ENCODE measurements around the gene MICU1. TPM values are rescaled to one million over a fixed set of nuclear protein-coding genes. Genes with fewer than 3 reads are reported as not detected.

Gene MICU1
- total RNA-seq, 1 donor from 2014 or later, result 28.7 TPM

DNA sequence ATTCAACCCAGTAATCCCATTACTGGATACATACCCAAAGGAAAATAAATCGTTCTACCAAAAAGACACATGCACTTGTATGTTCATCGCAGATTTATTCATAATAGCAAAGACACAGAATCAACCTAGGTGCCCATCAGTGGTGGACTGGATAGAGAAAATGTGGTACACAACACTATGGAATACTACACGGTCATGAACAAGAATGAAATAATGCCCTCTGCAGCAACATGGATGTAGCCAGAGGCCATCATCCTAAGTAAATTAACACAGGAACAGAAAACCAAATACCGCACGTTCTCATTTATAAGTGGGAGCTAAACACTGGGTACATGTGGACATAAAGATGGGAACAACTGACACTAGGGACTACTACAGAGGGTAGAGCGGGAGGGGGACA is 120.4 kb downstream of the MICU1 start:
- Histone ChIP-seq H3K4me1 (ENCODE audit: insufficient read depth, low read length) (peaks cover 3% of the 10 kb centered on the region), H3K4me2 (ENCODE audit: low read length) (no peak overlapping the region), H3K4me3 (ENCODE audit: insufficient read depth, low read depth, low read length) (no peak overlapping the region), H3K36me3 (ENCODE audit: insufficient read depth, low read length) (no peaks in the 10 kb centered on the region), H3K9ac (ENCODE audit: low read length) (no peak overlapping the region), H3K27me3 (ENCODE audit: insufficient read depth, low read length) (no peaks in the 10 kb centered on the region), H4K20me1 (ENCODE audit: insufficient read depth, low read length) (no peaks in the 10 kb centered on the region), H2AFZ (ENCODE audit: low read depth, low read length) (no peak overlapping the region), H3K27ac (ENCODE audit: low read depth, low read length) (no peak overlapping the region), H3K79me2 (ENCODE audit: insufficient read depth, low read length) (no peaks in the 10 kb centered on the region), H3K9me3 (ENCODE audit: insufficient read depth, low read depth, low read length) (no peaks in the 10 kb centered on the region)
- Mint-ChIP-seq H3K9me3 (ENCODE audit: unreplicated experiment) (peaks cover 2% of the 10 kb centered on the region), H3K4me3 (ENCODE audit: unreplicated experiment) (no peak overlapping the region), H3K27me3 (ENCODE audit: low read depth, unreplicated experiment) (no peaks in the 10 kb centered on the region), H3K36me3 (ENCODE audit: low read depth, unreplicated experiment) (peaks cover 13% of the 10 kb centered on the region), H3K4me1 (ENCODE audit: low read depth, unreplicated experiment) (peaks cover 10% of the 10 kb centered on the region), H3K27ac (ENCODE audit: unreplicated experiment) (no peak overlapping the region)
- DNase-seq (ENCODE audit: low read depth) (no peak), FAIRE-seq (no peak)
- TF ChIP-seq, protein P1, sequence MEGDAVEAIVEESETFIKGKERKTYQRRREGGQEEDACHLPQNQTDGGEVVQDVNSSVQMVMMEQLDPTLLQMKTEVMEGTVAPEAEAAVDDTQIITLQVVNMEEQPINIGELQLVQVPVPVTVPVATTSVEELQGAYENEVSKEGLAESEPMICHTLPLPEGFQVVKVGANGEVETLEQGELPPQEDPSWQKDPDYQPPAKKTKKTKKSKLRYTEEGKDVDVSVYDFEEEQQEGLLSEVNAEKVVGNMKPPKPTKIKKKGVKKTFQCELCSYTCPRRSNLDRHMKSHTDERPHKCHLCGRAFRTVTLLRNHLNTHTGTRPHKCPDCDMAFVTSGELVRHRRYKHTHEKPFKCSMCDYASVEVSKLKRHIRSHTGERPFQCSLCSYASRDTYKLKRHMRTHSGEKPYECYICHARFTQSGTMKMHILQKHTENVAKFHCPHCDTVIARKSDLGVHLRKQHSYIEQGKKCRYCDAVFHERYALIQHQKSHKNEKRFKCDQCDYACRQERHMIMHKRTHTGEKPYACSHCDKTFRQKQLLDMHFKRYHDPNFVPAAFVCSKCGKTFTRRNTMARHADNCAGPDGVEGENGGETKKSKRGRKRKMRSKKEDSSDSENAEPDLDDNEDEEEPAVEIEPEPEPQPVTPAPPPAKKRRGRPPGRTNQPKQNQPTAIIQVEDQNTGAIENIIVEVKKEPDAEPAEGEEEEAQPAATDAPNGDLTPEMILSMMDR (IDR thresholded peaks at IDR 0.05; ENCODE audit: insufficient read depth, low read depth, low read length), result no peak
- TF ChIP-seq EZH2 (IDR thresholded peaks at IDR 0.05; ENCODE audit: insufficient read depth, low read length), result no peak

DNA sequence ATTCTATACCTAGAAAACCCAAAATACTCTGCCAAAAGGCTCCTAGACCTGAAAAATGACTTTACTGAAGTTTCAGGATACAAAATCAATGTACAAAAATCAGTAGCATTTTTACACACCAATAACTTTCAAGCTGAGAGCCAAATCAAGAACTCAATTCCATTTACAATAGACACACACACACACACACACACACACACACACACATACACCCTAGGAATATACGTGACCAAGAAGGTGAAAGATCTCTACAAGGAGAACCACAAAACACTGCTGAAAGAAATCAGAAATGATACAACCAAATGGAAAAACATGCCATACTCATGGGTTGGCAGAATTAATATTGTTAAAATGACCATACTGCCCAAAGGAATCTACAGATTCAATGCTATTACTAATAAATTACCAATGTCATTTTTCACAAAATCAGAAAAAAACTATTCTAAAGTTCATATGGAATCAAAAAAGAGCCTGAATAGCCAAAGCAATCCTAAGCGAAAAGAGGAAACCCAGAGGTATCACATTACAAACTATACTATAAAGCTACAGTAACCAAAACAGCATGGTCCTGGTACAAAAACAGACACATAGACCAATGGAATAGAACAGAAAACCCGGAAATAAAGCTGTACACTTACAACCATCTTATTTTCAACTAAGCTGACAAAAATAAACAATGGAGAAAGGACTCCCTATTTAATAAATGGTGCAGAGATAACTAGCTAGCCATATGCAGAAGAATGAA is 122.0 kb downstream of the MICU1 start:
- H4K20me1 ChIP-seq (ENCODE audit: insufficient read depth, low read length), result no peaks in the 10 kb centered on the region
- H3K79me2 ChIP-seq (ENCODE audit: insufficient read depth, low read length), result no peaks in the 10 kb centered on the region
- no peak overlapping the region for H3K4me2 ChIP-seq (ENCODE audit: low read length)
- H3K4me3 ChIP-seq (ENCODE audit: insufficient read depth, low read depth, low read length), result no peak overlapping the region
- no peak for TF ChIP-seq EZH2 (IDR thresholded peaks at IDR 0.05; ENCODE audit: insufficient read depth, low read length)
- TF ChIP-seq, protein P1 (IDR thresholded peaks at IDR 0.05; ENCODE audit: insufficient read depth, low read depth, low read length), result no peak
- no peaks in the 10 kb centered on the region for H3K9me3 ChIP-seq (ENCODE audit: insufficient read depth, low read depth, low read length)
- Mint-ChIP-seq H3K9me3 (ENCODE audit: unreplicated experiment) (peaks cover 2% of the 10 kb centered on the region), H3K36me3 (ENCODE audit: low read depth, unreplicated experiment) (peaks cover 13% of the 10 kb centered on the region), H3K4me1 (ENCODE audit: low read depth, unreplicated experiment) (peaks cover 10% of the 10 kb centered on the region), H3K27me3 (ENCODE audit: low read depth, unreplicated experiment) (no peaks in the 10 kb centered on the region), H3K27ac (ENCODE audit: unreplicated experiment) (no peak overlapping the region), H3K4me3 (ENCODE audit: unreplicated experiment) (no peak overlapping the region)
- H3K27ac ChIP-seq (ENCODE audit: low read depth, low read length), result no peak overlapping the region
- DNase-seq (ENCODE audit: low read depth) (no peak), FAIRE-seq (no peak)
- H2AFZ ChIP-seq (ENCODE audit: low read depth, low read length), result no peak overlapping the region
- H3K4me1 ChIP-seq (ENCODE audit: insufficient read depth, low read length), result peaks cover 3% of the 10 kb centered on the region
- H3K36me3 ChIP-seq (ENCODE audit: insufficient read depth, low read length), result no peaks in the 10 kb centered on the region
- no peaks in the 10 kb centered on the region for H3K27me3 ChIP-seq (ENCODE audit: insufficient read depth, low read length)
- H3K9ac ChIP-seq (ENCODE audit: low read length), result no peak overlapping the region

DNA sequence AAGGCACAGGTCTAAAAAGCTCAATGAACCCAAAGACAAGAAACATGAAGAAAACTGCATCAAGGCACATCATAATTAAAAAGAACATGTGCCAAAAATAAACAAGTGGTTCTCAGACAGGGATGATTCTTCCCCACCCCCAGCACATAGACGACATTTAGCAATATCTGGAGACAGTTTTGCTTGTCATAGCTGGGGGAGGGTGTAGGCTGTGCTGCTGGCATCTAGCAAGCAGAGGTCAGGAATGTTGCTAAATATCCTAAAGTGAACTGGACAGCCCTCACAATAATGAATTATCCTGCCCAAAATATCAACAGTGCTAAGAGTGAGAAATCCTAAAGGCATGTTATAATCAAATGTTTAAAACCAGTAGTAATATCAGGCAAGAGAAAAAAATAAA is 122.6 kb downstream of the MICU1 start:
- FAIRE-seq, result peak; percentile 83
- DNase-seq (ENCODE audit: low read depth), result peak; percentile 62
- no peak overlapping the region for H3K9ac ChIP-seq (ENCODE audit: low read length)
- H3K4me3 ChIP-seq (ENCODE audit: insufficient read depth, low read depth, low read length), result no peak overlapping the region
- Mint-ChIP-seq H3K36me3 (ENCODE audit: low read depth, unreplicated experiment) (peaks cover 13% of the 10 kb centered on the region), H3K9me3 (ENCODE audit: unreplicated experiment) (peaks cover 2% of the 10 kb centered on the region), H3K27me3 (ENCODE audit: low read depth, unreplicated experiment) (no peaks in the 10 kb centered on the region), H3K4me3 (ENCODE audit: unreplicated experiment) (no peak overlapping the region), H3K27ac (ENCODE audit: unreplicated experiment) (peak overlapping the region; percentile 73), H3K4me1 (ENCODE audit: low read depth, unreplicated experiment) (peaks cover 10% of the 10 kb centered on the region)
- H3K27me3 ChIP-seq (ENCODE audit: insufficient read depth, low read length), result no peaks in the 10 kb centered on the region
- H3K27ac ChIP-seq (ENCODE audit: low read depth, low read length), result no peak overlapping the region
- peaks cover 3% of the 10 kb centered on the region for H3K4me1 ChIP-seq (ENCODE audit: insufficient read depth, low read length)
- no peak overlapping the region for H2AFZ ChIP-seq (ENCODE audit: low read depth, low read length)
- H3K9me3 ChIP-seq (ENCODE audit: insufficient read depth, low read depth, low read length), result no peaks in the 10 kb centered on the region
- no peaks in the 10 kb centered on the region for H3K36me3 ChIP-seq (ENCODE audit: insufficient read depth, low read length)
- no peaks in the 10 kb centered on the region for H3K79me2 ChIP-seq (ENCODE audit: insufficient read depth, low read length)
- H4K20me1 ChIP-seq (ENCODE audit: insufficient read depth, low read length), result no peaks in the 10 kb centered on the region
- peak overlapping the region; percentile 26 for H3K4me2 ChIP-seq (ENCODE audit: low read length)
- TF ChIP-seq, protein P1 (IDR thresholded peaks at IDR 0.05; ENCODE audit: insufficient read depth, low read depth, low read length), result no peak
- TF ChIP-seq EZH2 (IDR thresholded peaks at IDR 0.05; ENCODE audit: insufficient read depth, low read length), result no peak

All from astrocyte (in vitro differentiated cells and primary cell).